Osteoblast (primary cell): ENCODE results near the gene CDH4. TPM values are rescaled to one million over a fixed set of nuclear protein-coding genes. Genes with fewer than 3 reads are reported as not detected.
A peak's percentile ranks its signal among the peaks of the same experiment; 100 is the strongest.

ENCODE experiments used
- DNase-seq: peaks from one replicate; pipeline ENCODE4 v3.0.0; 2011; ENCODE audit warnings: low spot score, mixed read lengths; ENCODE audit not compliant: insufficient read length; ENCODE audit errors: missing footprints
- H2AFZ ChIP-seq: 2 replicates; pipeline ENCODE4 v1.6.0; 2011; ENCODE audit warnings: mild to moderate bottlenecking, low read length
- H3K27ac ChIP-seq: 2 replicates; pipeline ENCODE4 v1.5.1; 2011; ENCODE audit warnings: mild to moderate bottlenecking, low read depth, low read length, moderate library complexity
- H3K27me3 ChIP-seq: 2 replicates; pipeline ENCODE4 v1.6.0; 2012; ENCODE audit warnings: mild to moderate bottlenecking, control low read depth, inconsistent platforms, low read length, moderate library complexity; ENCODE audit not compliant: insufficient read depth
- H3K36me3 ChIP-seq: 2 replicates; pipeline ENCODE4 v1.5.1; 2011; ENCODE audit warnings: mild to moderate bottlenecking, low read length, control low read depth, moderate library complexity; ENCODE audit not compliant: insufficient read depth
- H3K4me1 ChIP-seq: 2 replicates; pipeline ENCODE4 v1.5.1; 2011; ENCODE audit warnings: mild to moderate bottlenecking, low read length, control low read depth, moderate library complexity; ENCODE audit not compliant: insufficient read depth
- H3K4me2 ChIP-seq: 2 replicates; pipeline ENCODE4 v1.6.0; 2011; ENCODE audit warnings: mild to moderate bottlenecking, low read length; ENCODE audit not compliant: insufficient read depth
- H3K4me3 ChIP-seq: fragments of 200-600 bp; sonication (generic); 3 replicates; pipeline ENCODE4 v1.5.1; 2012; ENCODE audit warnings: mild to moderate bottlenecking, low read length, inconsistent platforms; ENCODE audit not compliant: insufficient read depth
- H3K79me2 ChIP-seq: 2 replicates; pipeline ENCODE4 v1.6.0; 2012; ENCODE audit warnings: mild to moderate bottlenecking, low read length, control low read depth, inconsistent platforms; ENCODE audit not compliant: insufficient read depth
- H3K9me3 ChIP-seq: 2 replicates; pipeline ENCODE4 v1.5.1; 2011; ENCODE audit warnings: low read depth, low read length, control low read depth
- H4K20me1 ChIP-seq: 2 replicates; pipeline ENCODE4 v1.6.0; 2012; ENCODE audit warnings: mild to moderate bottlenecking, low read length, control low read depth; ENCODE audit not compliant: insufficient read depth
- total RNA-seq: library from RNA; depleted of rRNA; stranded (reverse); fragments of >200 nt; gene quantifications from 2 replicates; pipeline ENCODE4 v1.2.3, GENCODE V29; 2012
- TF ChIP-seq, protein P1 (sequence below): IDR thresholded peaks from 2 replicates; pipeline ENCODE4 v1.5.1; 2011; ENCODE audit warnings: mild to moderate bottlenecking, low read depth, low read length, moderate library complexity; ENCODE audit errors: extremely low read depth

Gene CDH4
- total RNA-seq, 1 donor = 1.1 TPM

DNA sequence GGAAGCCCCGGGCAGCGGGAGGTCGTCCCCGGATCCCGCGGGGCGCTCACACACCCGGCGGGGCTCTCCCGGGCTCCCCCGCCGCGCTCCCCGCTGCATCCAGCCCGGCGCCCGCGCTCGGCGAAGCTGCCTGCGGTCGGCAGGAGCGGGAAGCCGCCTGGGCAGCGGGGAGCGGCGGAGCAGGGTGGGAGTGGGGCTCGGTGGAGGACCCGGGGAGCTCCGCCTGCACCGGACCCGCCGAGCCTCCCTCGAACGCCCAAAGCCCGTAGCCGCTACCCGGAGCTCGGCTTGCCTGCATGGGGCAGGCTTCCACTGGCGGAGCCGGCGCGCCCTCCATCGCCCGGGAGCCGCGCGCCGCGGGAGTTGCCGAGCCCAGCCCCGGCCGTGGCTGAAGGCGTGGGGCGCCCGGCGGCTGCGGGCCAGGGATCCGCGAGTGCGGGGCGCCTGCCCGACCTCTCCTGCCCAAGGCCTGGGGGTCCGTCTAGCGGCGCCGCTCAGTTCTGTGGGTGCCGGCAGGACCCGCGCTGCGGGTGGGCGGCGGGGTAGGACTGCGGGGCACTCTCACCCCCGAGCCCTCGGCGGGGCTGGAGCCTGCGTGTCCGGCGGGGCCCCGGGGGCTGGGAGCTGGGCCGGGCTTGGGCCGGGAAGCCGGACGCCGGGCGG, 671 bp downstream of the CDH4 start:
- H3K9me3 ChIP-seq = no peaks in the 10 kb centered on the region
- no peaks in the 10 kb centered on the region for H3K36me3 ChIP-seq
- no peaks in the 10 kb centered on the region for H4K20me1 ChIP-seq
- H3K79me2 ChIP-seq = no peaks in the 10 kb centered on the region
- peaks cover 18% of the 10 kb centered on the region for H3K27me3 ChIP-seq
- H3K4me1 ChIP-seq = peaks cover 15% of the 10 kb centered on the region
- no peak overlapping the region for H3K27ac ChIP-seq
- peak overlapping the region; percentile 58 for H3K4me2 ChIP-seq
- TF ChIP-seq, protein P1, sequence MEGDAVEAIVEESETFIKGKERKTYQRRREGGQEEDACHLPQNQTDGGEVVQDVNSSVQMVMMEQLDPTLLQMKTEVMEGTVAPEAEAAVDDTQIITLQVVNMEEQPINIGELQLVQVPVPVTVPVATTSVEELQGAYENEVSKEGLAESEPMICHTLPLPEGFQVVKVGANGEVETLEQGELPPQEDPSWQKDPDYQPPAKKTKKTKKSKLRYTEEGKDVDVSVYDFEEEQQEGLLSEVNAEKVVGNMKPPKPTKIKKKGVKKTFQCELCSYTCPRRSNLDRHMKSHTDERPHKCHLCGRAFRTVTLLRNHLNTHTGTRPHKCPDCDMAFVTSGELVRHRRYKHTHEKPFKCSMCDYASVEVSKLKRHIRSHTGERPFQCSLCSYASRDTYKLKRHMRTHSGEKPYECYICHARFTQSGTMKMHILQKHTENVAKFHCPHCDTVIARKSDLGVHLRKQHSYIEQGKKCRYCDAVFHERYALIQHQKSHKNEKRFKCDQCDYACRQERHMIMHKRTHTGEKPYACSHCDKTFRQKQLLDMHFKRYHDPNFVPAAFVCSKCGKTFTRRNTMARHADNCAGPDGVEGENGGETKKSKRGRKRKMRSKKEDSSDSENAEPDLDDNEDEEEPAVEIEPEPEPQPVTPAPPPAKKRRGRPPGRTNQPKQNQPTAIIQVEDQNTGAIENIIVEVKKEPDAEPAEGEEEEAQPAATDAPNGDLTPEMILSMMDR = no peak
- peak overlapping the region; percentile 67 for H3K4me3 ChIP-seq
- no peak overlapping the region for H2AFZ ChIP-seq
- DNase-seq = peak; percentile 95

DNA sequence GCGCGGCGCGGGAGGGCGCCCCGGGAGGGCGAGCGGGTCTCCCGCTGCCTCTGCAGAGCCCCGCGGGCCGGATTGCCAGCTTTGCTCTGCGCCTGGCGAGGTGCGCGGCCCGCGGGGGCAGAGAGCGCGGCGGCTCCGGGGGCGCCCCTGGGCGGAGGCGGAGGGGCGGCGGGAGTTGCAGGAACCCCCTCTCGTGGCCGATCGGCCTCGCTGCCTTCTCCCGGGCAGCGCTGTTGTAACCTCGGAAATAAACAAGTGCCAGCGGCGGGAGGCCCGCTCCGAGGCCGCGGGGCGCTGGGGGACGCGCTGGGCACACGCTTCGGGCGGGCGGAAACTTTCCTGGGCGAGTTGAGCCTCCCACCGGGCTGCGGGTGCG, 1.2 kb downstream of the CDH4 start:
- peaks cover 18% of the 10 kb centered on the region for H3K27me3 ChIP-seq
- H4K20me1 ChIP-seq = no peaks in the 10 kb centered on the region
- no peaks in the 10 kb centered on the region for H3K36me3 ChIP-seq
- no peaks in the 10 kb centered on the region for H3K79me2 ChIP-seq
- H2AFZ ChIP-seq = peak overlapping the region; percentile 15
- H3K4me3 ChIP-seq = peak overlapping the region; percentile 67
- no peaks in the 10 kb centered on the region for H3K9me3 ChIP-seq
- TF ChIP-seq, protein P1 = no peak
- H3K4me2 ChIP-seq = peak overlapping the region; percentile 58
- H3K27ac ChIP-seq = no peak overlapping the region
- peaks cover 15% of the 10 kb centered on the region for H3K4me1 ChIP-seq
- DNase-seq = peak; percentile 96

DNA sequence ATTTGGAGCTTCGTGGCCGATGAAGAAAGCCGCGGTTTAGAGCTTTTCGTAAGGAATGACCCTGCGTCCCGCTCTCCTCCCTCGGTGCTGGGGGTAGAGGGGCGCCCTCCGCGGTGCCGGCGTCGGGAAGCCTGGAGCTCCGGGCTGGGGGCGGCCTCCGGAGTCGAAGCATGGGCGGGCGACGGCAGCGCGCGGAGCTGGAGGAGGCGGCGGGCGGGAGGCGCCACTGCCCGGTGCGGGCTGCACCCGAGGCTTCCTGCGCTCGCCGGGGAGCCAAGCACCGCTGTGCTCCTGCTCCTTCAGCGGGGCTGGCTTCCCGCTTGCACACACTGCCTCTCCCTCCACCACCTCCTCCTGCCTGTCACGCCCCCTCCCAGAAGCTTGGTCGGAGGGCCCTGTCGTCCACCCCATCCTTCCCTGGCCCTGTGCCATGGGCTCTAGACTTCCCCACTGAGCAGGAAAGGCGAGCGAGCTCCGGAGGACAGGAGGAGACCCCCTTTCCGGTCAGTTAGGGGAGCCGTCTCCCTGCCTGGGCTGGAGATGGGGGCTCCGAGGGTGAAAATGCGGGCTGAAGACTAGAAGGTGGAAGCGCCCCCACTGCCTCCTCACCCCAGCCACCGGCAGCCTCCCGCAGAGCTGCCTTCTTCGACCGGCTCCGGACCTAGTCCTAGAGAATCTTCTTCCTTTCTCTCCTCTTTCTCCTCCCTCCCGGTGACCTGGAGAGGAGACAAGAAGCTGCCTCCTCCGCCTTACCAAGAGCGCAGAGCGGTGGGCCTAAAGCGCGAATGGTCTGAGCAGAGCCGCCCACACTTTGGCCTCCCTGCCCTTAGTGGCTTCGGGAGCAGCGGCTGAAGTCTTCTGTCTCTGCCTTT, 1.8 kb downstream of the CDH4 start:
- Histone ChIP-seq H3K27ac (no peak overlapping the region), H3K4me1 (peaks cover 15% of the 10 kb centered on the region), H3K27me3 (peaks cover 18% of the 10 kb centered on the region), H3K4me3 (peak overlapping the region; percentile 67), H3K9me3 (no peaks in the 10 kb centered on the region), H3K4me2 (peak overlapping the region; percentile 58), H4K20me1 (no peaks in the 10 kb centered on the region), H3K79me2 (no peaks in the 10 kb centered on the region), H2AFZ (peak overlapping the region; percentile 80), H3K36me3 (no peaks in the 10 kb centered on the region)
- peak; percentile 92 for DNase-seq
- TF ChIP-seq, protein P1 = no peak
